ENCODE data around the gene E2F8.

Gene E2F8

GRCh38 chr11:19245351-19245750, 4.6 kb upstream of the E2F8 start:
- H4K91ac ChIP-seq (ENCODE audit: low read length) = no peak overlapping the region
- no peak overlapping the region for H2BK12ac ChIP-seq (ENCODE audit: low read length in 2 of 2)
- H3K4me2 ChIP-seq (ENCODE audit: low read length, poor library complexity, severe bottlenecking) = no peak overlapping the region
- H2BK5ac ChIP-seq (ENCODE audit: low read depth, low read length, poor library complexity, severe bottlenecking) = no peak overlapping the region
- H3K9ac ChIP-seq (ENCODE audit: low read length) = no peak overlapping the region
- no peak overlapping the region for H2AFZ ChIP-seq (ENCODE audit: low read depth, low read length)
- H3K4ac ChIP-seq (ENCODE audit: low read depth in 1 of 2, low read length in 2 of 2) = no peak overlapping the region
- H3K36me3 ChIP-seq (ENCODE audit: control insufficient read depth in 1 of 2, insufficient read depth in 2 of 2, low read depth in 1 of 2, low read length in 2 of 2) = no peaks in the 10 kb centered on the region
- H3K27me3 ChIP-seq (ENCODE audit: control insufficient read depth in 1 of 2, insufficient read depth in 1 of 2, low read length in 2 of 2) = peaks cover 20 to 37% of the 10 kb centered on the region in 2 experiments
- H3K9me3 ChIP-seq (ENCODE audit: control insufficient read depth, low read length) = peaks cover 4% of the 10 kb centered on the region
- peaks cover 15% of the 10 kb centered on the region for H3K4me1 ChIP-seq (ENCODE audit: control insufficient read depth, insufficient read depth, low read depth, low read length)
- no peak overlapping the region for H2AK5ac ChIP-seq (ENCODE audit: low read length, severe bottlenecking)
- no peak overlapping the region for H3K4me3 ChIP-seq (ENCODE audit: insufficient read depth in 1 of 2, low read depth in 1 of 2, low read length in 2 of 2)
- DNase-seq = no peak
- H4K8ac ChIP-seq (ENCODE audit: low read length) = no peak overlapping the region
- H2BK120ac ChIP-seq (ENCODE audit: low read depth, low read length) = no peak overlapping the region
- WGBS = 89% methylated on average over 5 of the region's 5 CpGs
- no peak overlapping the region for H3K14ac ChIP-seq (ENCODE audit: low read length in 2 of 2)
- peaks cover 2% of the 10 kb centered on the region for H3K79me1 ChIP-seq (replicated peaks; ENCODE audit: low read length, poor library complexity, severe bottlenecking)
- no peak overlapping the region for H3K18ac ChIP-seq (ENCODE audit: low read depth in 1 of 2, low read length in 2 of 2)
- no peak overlapping the region for H2BK15ac ChIP-seq (ENCODE audit: low read depth, poor library complexity, severe bottlenecking)
- H3K23ac ChIP-seq (ENCODE audit: low read length in 2 of 2) = no peak overlapping the region
- H3K27ac ChIP-seq (ENCODE audit: low read length, poor library complexity, severe bottlenecking) = no peak overlapping the region

GRCh38 chr11:19244621-19245020, 3.9 kb upstream of the E2F8 start:
- Histone ChIP-seq H2BK120ac (ENCODE audit: low read depth, low read length) (no peak overlapping the region), H2AK5ac (ENCODE audit: low read length, severe bottlenecking) (no peak overlapping the region), H3K9ac (ENCODE audit: low read length) (no peak overlapping the region), H3K27ac (ENCODE audit: low read length, poor library complexity, severe bottlenecking) (no peak overlapping the region), H3K36me3 (ENCODE audit: control insufficient read depth in 1 of 2, insufficient read depth in 2 of 2, low read depth in 1 of 2, low read length in 2 of 2) (no peaks in the 10 kb centered on the region), H3K14ac (ENCODE audit: low read length in 2 of 2) (no peak overlapping the region), H4K8ac (ENCODE audit: low read length) (no peak overlapping the region), H2AFZ (ENCODE audit: low read depth, low read length) (no peak overlapping the region), H2BK15ac (ENCODE audit: low read depth, poor library complexity, severe bottlenecking) (no peak overlapping the region), H2BK5ac (ENCODE audit: low read depth, low read length, poor library complexity, severe bottlenecking) (no peak overlapping the region), H3K18ac (ENCODE audit: low read depth in 1 of 2, low read length in 2 of 2) (no peak overlapping the region), H3K23ac (ENCODE audit: low read length in 2 of 2) (no peak overlapping the region), H3K4me1 (ENCODE audit: control insufficient read depth, insufficient read depth, low read depth, low read length) (peaks cover 15% of the 10 kb centered on the region), H2BK12ac (ENCODE audit: low read length in 2 of 2) (no peak overlapping the region), H3K79me1 (replicated peaks; ENCODE audit: low read length, poor library complexity, severe bottlenecking) (peaks cover 4% of the 10 kb centered on the region), H3K4me3 (ENCODE audit: insufficient read depth in 1 of 2, low read depth in 1 of 2, low read length in 2 of 2) (no peak overlapping the region), H3K4ac (ENCODE audit: low read depth in 1 of 2, low read length in 2 of 2) (no peak overlapping the region), H3K4me2 (ENCODE audit: low read length, poor library complexity, severe bottlenecking) (no peak overlapping the region), H4K91ac (ENCODE audit: low read length) (no peak overlapping the region), H3K27me3 (ENCODE audit: control insufficient read depth in 1 of 2, insufficient read depth in 1 of 2, low read length in 2 of 2) (peaks cover 20 to 37% of the 10 kb centered on the region in 2 experiments), H3K9me3 (ENCODE audit: control insufficient read depth, low read length) (peaks cover under 1% of the 10 kb centered on the region)
- 71% methylated on average over 2 of the region's 2 CpGs for WGBS
- DNase-seq = no peak

- WGBS = 90% methylated on average over 5 of the region's 6 CpGs
- Histone ChIP-seq H3K18ac (ENCODE audit: low read depth in 1 of 2, low read length in 2 of 2) (no peak overlapping the region), H2BK5ac (ENCODE audit: low read depth, low read length, poor library complexity, severe bottlenecking) (no peak overlapping the region)
These were observed 3.3 kb upstream of the E2F8 start for GRCh38 chr11:19244084-19244483.

GRCh38 chr11:19243613-19244012, 2.9 kb upstream of the E2F8 start:
- no peak overlapping the region for H2BK120ac ChIP-seq (ENCODE audit: low read depth, low read length)
- H2BK15ac ChIP-seq (ENCODE audit: low read depth, poor library complexity, severe bottlenecking) = no peak overlapping the region
- H3K9me3 ChIP-seq (ENCODE audit: control insufficient read depth, low read length) = no peaks in the 10 kb centered on the region

More at GRCh38 chr11:19244084-19244483, 3.3 kb upstream of the E2F8 start:
- H3K4me1 ChIP-seq (ENCODE audit: control insufficient read depth, insufficient read depth, low read depth, low read length) = peaks cover 15% of the 10 kb centered on the region
- H3K14ac ChIP-seq (ENCODE audit: low read length in 2 of 2) = no peak overlapping the region
- no peak overlapping the region for H4K8ac ChIP-seq (ENCODE audit: low read length)
- no peak overlapping the region for H2BK12ac ChIP-seq (ENCODE audit: low read length in 2 of 2)
- no peak overlapping the region for H3K4ac ChIP-seq (ENCODE audit: low read depth in 1 of 2, low read length in 2 of 2)
- no peak overlapping the region for H3K27ac ChIP-seq (ENCODE audit: low read length, poor library complexity, severe bottlenecking)
- no peak overlapping the region for H2AFZ ChIP-seq (ENCODE audit: low read depth, low read length)
- H2AK5ac ChIP-seq (ENCODE audit: low read length, severe bottlenecking) = no peak overlapping the region
- H3K4me3 ChIP-seq (ENCODE audit: insufficient read depth in 1 of 2, low read depth in 1 of 2, low read length in 2 of 2) = no peak overlapping the region
- H3K9me3 ChIP-seq (ENCODE audit: control insufficient read depth, low read length) = no peaks in the 10 kb centered on the region
- peaks cover 20 to 37% of the 10 kb centered on the region in 2 experiments for H3K27me3 ChIP-seq (ENCODE audit: control insufficient read depth in 1 of 2, insufficient read depth in 1 of 2, low read length in 2 of 2)
- H4K91ac ChIP-seq (ENCODE audit: low read length) = no peak overlapping the region
- H3K79me1 ChIP-seq (replicated peaks; ENCODE audit: low read length, poor library complexity, severe bottlenecking) = peaks cover 5% of the 10 kb centered on the region
- H2BK120ac ChIP-seq (ENCODE audit: low read depth, low read length) = no peak overlapping the region
- DNase-seq = no peak
- H2BK15ac ChIP-seq (ENCODE audit: low read depth, poor library complexity, severe bottlenecking) = no peak overlapping the region
- H3K23ac ChIP-seq (ENCODE audit: low read length in 2 of 2) = no peak overlapping the region
- no peaks in the 10 kb centered on the region for H3K36me3 ChIP-seq (ENCODE audit: control insufficient read depth in 1 of 2, insufficient read depth in 2 of 2, low read depth in 1 of 2, low read length in 2 of 2)
- H3K4me2 ChIP-seq (ENCODE audit: low read length, poor library complexity, severe bottlenecking) = no peak overlapping the region
- no peak overlapping the region for H3K9ac ChIP-seq (ENCODE audit: low read length)

More at GRCh38 chr11:19243613-19244012, 2.9 kb upstream of the E2F8 start:
- no peak overlapping the region for H3K9ac ChIP-seq (ENCODE audit: low read length)
- no peak overlapping the region for H3K23ac ChIP-seq (ENCODE audit: low read length in 2 of 2)
- H3K27me3 ChIP-seq (ENCODE audit: control insufficient read depth in 1 of 2, insufficient read depth in 1 of 2, low read length in 2 of 2) = peaks cover 20 to 37% of the 10 kb centered on the region in 2 experiments
- no peak for DNase-seq
- no peak overlapping the region for H3K4ac ChIP-seq (ENCODE audit: low read depth in 1 of 2, low read length in 2 of 2)
- H2AK5ac ChIP-seq (ENCODE audit: low read length, severe bottlenecking) = no peak overlapping the region
- H3K79me1 ChIP-seq (replicated peaks; ENCODE audit: low read length, poor library complexity, severe bottlenecking) = peaks cover 5% of the 10 kb centered on the region
- peaks cover 15% of the 10 kb centered on the region for H3K4me1 ChIP-seq (ENCODE audit: control insufficient read depth, insufficient read depth, low read depth, low read length)
- H4K8ac ChIP-seq (ENCODE audit: low read length) = no peak overlapping the region
- H3K14ac ChIP-seq (ENCODE audit: low read length in 2 of 2) = no peak overlapping the region
- no peak overlapping the region for H4K91ac ChIP-seq (ENCODE audit: low read length)
- H3K27ac ChIP-seq (ENCODE audit: low read length, poor library complexity, severe bottlenecking) = no peak overlapping the region
- H3K4me3 ChIP-seq (ENCODE audit: insufficient read depth in 1 of 2, low read depth in 1 of 2, low read length in 2 of 2) = no peak overlapping the region
- H3K4me2 ChIP-seq (ENCODE audit: low read length, poor library complexity, severe bottlenecking) = no peak overlapping the region
- no peak overlapping the region for H2BK5ac ChIP-seq (ENCODE audit: low read depth, low read length, poor library complexity, severe bottlenecking)
- no peak overlapping the region for H2BK12ac ChIP-seq (ENCODE audit: low read length in 2 of 2)
- H3K18ac ChIP-seq (ENCODE audit: low read depth in 1 of 2, low read length in 2 of 2) = no peak overlapping the region
- no peaks in the 10 kb centered on the region for H3K36me3 ChIP-seq (ENCODE audit: control insufficient read depth in 1 of 2, insufficient read depth in 2 of 2, low read depth in 1 of 2, low read length in 2 of 2)
- H2AFZ ChIP-seq (ENCODE audit: low read depth, low read length) = no peak overlapping the region
